Heart left ventricle (tissue), 13 donors: ENCODE results near the gene MCCC2.
"Not testable (repeated sequence)": the region's sequence is repeated elsewhere in the genome, so short reads cannot be mapped to it uniquely, and the experiment has no call there.

Experiments
- CTCF ChIP-seq, 12 donors: fragments of 200-600 bp; sonication (generic) in 4 of 12; IDR thresholded peaks; one replicate each; pipeline versions ENCODE4 v1.5.0 to v1.8.0; 2018 to 2022; ENCODE audit warnings: antibody characterized with exemption in 12 of 12, mild to moderate bottlenecking in 5 of 12
- POLR2A ChIP-seq, 2 donors: fragments of 450-650 bp; IDR thresholded peaks; one replicate each; pipeline ENCODE4 v1.6.1; 2017; ENCODE audit warnings: antibody characterized with exemption in 2 of 2, mild to moderate bottlenecking in 2 of 2, moderate library complexity in 2 of 2
- donor health status: ischemic (EF 13 %, LVEDD 7.1; RV severe dilation, severe dysfunction).
- donor health status: DM: no; HTN: yes; CAD: no.
- donor health status: DM: no; HTN: no; CAD: no.
- donor health status: ischemic (EF 25% LVEDD 6.9; RV normal size, moderate dysfunction).
- donor health status: ischemic (EF 25% LVEDD 5.7; RV mildly dilated, moderate dysfunction).
- donor health status: ischemic (EF 35%, LVEDD 5.7; RV mildly dilated, moderate dysfunction).
- donor health status: nonischemic (EF 11% LVEDD 7.7; RV severe dilation, severe dysfunction).
- donor health status: DM: yes; HTN: yes; CAD: no.
- donor health status: PGD.
- donor health status: ischemic (EF 29% LVEDD 5.4; RV normal size, mild dysfunction).
- donor health status: nonischemic (EF 23%, LVEDD 6.1; RV moderate dilation, normal function).

- not testable (repeated sequence) for TF ChIP-seq CTCF, POLR2A (IDR thresholded peaks at IDR 0.05)
These were observed 36.3 kb upstream of the MCCC2 start for GRCh38 chr5:71550885-71551284.
